Fibroblast of the conjunctiva (primary cell): ENCODE data around the gene NKD2.
"Not testable (repeated sequence)": the region's sequence is repeated elsewhere in the genome, so short reads cannot be mapped to it uniquely, and the experiment has no call there.

Experiments used
- DNase-seq: peaks from one replicate; pipeline ENCODE4 v3.0.0-alpha.2; 2010; ENCODE audit warnings: low read depth

The NKD2 gene

DNA sequence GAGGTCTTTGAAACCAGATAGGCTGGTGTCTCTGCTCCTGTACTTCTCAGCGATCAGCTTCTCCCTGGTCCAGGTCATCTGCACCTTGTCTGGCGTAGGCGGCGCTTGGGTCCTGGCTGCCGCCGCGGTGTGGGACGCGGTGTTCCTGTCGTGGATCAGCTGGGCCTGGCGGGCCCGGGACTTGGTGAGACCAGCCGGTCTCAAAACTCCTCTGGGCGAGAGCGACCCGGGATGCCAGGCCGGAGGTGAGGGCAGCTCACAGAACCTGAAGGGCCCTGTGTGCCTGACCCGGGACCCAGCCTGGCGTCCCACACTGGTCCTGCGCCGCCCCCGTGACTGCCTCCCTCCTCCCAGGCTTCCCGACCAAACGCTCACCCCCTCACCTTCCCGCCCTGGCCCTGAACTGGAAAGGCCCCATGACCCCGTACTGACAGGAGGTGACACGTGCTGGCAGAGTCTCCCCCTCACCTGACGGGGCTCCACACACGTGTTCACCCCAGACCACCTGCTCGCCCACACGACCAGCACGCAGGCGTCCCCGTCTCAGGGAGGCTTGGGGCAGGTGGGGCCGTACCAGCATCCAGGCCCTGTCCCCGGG lies 49.0 kb downstream of the NKD2 start:
- DNase-seq, result no peak

DNA sequence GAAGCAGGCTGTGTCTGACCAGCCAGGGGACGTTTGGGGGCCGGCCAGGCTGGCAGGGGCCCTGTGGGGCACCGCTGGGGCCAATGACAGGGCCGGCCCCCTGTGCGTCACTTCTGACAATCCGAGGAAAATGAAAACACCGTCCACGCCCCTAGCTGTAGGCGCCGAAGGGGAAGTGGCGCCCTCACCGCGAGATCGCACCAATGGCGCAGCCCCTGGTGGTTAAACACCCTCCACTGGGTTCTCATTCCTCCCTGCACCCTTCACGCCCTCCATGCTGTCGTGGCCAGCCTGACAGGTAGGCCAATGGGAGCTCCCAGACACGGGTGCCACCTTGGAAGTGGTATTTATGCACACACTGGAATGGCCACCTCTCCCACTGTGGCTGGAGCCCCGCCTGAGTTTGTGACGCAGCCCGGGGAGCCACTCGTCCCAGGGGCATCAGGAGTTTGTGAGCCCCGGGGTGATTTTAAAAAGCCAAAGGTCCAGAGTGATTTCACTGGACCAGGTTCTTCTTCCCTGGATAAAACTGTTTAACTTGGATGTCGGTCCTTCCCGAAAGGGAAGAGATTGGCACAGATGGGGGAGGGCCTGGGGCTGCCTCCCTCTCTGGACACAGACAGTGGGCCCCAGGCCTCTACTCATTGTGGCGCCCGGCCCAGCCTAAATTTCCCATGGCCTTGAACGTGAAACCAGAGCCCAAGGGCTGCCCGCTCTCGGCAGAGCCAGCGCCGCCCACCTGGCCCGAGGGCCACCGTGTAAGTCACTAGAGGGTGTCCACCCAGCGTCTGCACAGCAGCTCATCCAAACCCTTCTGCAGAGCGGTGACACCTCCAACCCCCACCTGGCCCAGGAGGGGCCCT lies 49.7 kb downstream of the NKD2 start:
- no peak for DNase-seq

DNA sequence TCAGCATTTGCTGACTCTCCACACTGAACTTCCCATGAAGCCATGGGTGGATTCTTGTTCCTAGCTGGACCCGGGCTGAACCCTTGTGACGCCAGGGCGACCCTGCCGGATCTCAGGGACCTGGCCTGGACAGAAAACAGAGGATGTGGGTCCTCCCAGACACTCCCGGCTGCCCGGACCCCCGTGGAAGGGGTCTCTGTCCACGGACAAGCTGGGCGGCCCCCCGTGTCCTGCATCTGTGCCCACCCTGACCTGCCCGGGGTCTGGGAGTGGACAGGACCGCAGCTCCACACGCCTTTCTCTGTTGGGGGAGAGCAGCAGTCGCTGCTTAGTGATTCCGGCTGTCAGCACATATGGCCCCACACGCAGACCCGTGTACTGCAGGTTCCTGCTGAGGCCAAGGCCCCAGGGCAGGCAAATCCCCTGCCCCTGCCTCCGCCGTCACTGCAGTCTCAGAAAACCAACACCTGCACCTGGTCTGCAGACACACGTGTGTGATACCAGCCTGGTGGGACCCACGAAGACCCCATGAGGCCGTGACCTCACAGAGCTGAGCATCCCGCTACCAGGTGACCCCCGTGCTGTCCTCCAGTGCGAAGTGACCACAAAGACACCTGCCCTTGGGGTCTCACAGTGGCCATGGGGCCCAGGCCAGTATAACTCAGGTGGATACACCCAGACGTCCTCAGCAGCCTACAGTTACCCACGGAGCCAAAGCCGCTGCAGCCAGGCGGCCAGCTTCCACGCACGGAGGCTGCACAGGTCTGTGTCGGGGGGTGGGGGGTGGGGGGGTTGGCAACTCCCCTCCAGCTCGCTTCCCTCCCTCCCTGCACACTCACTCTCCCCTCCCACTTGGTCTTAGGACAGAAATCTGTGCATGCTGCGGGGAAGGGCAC lies 50.6 kb downstream of the NKD2 start:
- DNase-seq, result no peak

DNA sequence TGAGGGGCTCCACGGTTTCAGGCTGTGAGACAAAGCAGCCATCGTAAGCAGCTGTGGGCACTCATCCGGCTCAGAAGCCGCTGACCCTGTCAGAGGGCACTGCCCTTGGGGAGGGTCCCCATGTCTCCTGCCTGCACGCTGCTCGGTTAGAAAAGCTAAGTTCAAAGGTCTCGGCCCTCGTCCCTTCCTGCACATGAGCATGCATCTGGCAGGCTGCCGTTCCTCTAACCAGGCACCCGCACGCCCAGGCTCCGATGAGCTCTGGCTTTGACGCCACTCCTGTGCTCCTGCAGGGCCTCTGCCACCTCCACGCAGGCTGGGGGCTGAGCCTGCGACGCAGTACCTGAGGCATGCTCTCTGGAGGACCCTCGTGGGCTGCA lies 51.3 kb downstream of the NKD2 start:
- no peak for DNase-seq

DNA sequence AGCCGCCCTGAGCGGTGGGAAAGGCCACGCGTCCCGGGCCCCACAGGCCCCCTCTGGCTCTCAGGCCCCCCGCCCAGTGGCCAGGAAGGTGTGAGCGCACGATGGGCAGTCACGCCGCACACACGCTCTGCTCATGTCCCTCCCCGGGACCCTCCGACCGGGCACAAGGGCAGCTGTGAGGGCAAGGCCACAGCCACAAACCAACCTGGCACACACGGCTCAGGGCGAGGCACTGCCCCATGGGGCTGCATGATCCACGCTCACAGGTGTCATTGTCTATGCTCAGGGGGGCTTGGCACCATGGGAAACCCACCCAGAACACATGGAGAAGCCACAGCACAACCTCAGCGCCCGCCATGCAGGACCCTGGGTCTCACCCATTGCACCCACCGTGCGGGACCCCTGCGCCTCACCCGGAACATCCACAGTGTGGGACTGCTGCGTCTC lies 52.0 kb downstream of the NKD2 start:
- DNase-seq, result no peak

DNA sequence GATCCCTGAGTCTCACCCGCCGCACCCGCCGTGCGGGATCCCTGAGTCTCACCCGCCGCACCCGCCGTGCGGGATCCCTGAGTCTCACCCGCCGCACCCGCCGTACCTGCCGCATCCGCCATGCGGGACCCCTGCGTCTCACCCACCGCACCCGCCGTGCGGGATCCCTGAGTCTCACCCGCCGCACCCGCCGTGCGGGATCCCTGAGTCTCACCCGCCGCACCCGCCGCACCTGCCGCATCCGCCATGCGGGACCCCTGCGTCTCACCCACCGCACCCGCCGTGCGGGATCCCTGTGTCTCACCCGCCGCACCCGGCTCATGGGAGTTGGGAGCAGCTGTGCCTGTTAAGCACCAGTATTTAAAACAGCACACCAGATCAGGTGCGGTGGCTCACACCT lies 52.7 kb downstream of the NKD2 start:
- DNase-seq, result not testable (repeated sequence)

DNA sequence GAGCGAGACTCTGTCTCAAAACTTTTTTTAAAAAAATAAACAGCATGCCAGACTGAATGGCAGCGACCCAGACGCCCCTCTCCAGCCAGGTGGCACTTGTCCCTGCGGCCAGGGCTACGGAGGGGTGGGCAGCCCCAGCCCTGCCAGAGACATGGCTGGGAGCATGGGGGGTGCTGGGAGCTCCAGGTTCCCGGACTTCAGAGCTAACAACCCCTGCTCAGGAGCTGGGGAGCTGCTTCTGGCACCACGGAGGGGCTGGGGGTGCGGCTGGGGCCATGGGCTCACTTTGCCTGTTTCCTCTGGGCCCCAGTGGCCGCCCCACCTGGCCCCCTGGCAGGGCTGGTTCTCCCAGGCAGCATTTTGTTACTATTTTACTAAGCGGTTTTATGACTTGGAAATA lies 53.3 kb downstream of the NKD2 start:
- no peak for DNase-seq

DNA sequence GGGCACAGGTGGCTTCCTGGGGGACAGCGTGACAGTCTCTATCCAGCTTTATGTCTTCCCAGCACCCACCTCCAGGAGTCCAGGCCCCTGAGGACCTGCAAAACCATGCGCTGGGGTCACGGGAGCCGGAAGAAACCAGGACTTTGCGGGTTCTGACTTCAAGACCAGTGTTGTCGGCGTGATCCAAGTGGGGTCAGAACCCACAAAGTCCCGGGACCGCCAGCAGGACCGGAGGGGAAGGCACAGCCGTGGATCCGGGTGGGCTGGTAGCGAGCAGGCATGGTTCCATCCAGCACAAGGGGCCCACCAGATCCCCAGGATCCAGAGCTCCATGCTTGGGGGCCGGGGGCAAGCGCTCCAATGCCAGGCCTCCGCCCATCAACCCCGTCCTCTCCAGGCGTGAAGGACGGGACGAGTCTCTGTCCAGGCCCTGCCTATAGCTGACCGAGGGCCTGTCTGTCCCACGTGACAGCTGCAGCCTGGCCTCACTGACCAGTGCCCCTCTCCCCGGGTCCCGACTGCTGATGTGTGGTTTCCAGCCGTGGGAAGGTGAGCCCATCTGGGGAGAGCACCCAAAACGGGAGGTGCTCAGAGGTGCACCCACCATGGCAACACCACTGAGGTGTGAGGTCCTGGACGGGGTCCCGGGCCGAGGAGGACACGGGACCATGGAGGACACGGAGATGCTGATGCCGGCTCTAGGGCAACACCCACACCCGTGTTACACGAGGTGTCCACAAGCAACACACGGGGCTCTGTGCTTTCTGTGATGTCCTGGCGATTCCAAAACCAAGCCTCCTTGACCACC lies 54.4 kb downstream of the NKD2 start:
- no peak for DNase-seq

DNA sequence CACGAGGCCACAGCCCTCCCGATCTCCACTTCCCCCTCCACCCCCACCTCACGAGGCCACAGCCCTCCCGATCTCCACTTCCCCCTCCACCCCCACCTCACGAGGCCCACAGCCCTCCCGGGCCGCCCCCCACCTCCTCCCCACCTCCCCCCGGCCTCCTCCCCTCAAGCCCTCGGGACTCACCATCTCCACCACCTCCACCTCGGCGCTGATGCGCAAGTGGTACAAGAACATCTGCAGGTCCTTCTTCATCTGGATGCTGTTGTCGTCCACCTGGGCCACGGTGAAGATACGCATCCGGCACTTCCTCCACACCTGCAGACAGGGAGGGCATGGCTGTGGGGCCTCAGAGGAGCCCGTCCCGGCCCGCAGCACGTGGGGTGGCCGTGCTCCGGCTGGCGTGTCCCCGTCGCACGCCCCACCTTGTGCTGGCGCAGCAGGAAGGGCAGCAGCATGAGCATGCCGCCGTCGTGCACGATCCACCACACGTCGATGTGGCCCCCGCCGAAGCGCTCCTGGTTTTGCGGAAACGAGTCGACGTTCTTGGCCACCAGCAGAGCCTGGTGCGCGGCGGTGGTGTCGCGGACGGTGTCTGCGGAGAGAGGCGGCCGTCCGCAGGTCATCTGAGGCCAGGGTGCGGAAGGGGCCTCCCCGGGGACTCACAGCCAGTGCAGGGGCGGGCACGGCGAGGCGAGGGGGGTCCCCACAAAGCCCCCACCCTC lies 55.2 kb downstream of the NKD2 start:
- no peak for DNase-seq

DNA sequence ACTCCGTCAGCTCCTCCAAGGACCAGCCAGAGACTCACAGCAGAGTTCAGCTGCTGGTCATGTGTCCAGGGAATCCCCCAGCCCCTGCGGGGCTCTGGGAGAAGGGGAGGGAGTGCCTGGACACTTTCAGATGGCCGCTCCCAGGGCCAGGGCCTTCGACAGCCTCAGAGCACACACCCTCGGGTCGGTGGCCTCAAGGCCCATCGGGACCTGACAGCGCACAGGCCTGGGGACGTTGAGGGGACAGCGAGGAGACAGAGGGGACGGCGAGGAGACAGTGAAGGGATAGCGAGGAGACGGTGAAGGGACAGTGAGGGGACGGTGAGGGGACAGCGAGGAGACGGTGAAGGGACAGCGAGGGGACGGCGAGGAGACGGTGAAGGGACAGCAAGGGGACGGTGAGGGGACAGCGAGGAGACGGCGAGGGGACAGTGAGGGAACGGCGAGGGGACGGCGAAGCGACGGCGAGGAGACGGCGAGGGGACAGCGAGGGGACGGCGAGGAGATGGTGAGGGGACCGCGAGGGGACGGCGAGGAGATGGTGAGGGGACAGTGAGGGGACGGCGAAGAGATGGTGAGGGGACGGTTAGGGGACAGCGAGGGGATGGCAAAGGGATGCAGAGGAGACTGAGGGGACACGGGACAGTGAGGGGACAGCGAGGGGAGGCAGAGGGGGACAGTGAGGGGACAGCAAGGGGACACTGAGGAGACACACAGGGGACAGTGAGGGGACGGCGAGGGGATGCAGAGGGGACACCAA lies 56.0 kb downstream of the NKD2 start:
- no peak for DNase-seq

DNA sequence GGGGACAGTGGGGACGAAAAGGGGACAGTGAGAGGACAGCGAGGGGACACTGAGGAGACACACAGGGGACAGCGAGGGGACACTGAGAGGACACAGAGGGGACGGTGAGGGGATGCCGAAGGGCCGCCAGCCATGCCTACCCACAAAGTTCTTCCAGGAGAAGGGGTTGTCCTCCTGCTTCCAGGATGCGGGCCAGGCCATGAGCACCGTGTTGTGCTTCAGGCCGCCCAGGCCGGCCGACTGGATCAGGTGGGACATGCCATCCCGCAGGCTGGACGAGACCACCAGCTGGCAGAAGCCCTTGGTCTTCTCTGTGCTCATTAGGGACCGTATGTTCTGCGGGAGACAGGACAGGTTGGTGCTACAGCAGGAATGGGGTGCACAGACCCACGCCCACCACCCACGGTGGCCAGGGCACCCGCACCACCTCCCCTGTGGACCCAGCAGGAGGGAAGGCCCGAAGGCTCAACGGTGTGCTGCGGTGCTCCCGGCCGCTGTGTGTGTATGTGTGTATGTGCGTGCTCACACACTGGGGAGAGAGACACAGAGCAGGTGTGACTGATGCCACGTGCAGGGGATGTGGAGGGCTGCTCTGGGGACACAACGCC lies 56.6 kb downstream of the NKD2 start:
- no peak for DNase-seq

DNA sequence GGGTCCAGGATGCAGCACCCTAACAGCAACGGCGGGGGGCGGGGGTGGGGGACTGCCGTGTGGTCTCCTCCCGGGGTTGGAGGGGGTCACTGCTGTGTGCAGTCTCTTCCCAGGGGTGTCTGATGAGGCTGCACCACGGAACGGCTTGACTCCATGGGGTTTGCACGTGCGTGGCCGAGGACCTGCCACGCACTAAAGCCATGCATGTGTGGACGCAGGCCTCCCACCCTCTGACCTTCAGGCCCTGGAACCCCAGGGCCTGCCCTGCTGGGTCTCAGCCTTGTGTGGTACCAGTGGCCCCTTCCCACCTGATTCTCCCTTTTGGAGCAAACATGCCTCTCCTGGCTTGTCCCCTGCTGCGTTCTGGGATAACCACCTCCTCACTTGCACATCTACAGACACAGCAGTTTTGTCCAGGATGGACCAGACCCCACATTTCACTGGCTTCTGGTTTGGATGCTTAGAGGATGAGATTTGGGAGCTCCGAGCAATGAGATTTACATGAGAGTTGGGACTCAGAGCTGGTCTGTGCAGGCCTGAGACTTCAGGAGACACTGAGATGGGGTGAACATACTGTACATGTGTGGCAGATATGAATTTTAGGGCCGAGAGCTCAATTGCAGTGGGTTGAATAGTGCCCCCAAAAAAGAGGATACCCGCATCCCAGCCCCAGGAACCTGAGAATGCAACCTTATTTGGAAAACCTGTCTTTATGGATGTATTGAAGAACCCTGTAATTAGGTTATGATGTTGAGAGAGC lies 57.5 kb downstream of the NKD2 start:
- DNase-seq, result no peak

DNA sequence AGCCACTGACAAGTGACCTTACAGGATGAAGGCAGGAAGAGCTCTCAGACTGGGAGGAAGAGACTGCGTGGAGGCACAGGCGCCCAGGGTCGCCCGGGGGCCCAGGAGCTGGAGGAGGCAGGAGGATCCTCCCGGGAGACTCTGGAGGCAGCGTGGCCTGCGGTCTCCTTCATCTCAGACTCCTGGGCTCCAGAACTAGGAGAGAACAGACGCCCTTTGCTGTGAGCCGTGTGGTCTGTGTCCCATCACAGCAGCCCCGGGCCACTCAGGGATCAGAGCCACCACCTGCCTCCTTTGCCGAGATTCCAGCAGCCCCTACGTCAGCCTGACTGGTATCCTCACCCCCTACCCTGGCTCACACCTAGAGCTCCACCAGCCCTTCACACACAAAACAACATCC lies 58.1 kb downstream of the NKD2 start:
- no peak for DNase-seq

DNA sequence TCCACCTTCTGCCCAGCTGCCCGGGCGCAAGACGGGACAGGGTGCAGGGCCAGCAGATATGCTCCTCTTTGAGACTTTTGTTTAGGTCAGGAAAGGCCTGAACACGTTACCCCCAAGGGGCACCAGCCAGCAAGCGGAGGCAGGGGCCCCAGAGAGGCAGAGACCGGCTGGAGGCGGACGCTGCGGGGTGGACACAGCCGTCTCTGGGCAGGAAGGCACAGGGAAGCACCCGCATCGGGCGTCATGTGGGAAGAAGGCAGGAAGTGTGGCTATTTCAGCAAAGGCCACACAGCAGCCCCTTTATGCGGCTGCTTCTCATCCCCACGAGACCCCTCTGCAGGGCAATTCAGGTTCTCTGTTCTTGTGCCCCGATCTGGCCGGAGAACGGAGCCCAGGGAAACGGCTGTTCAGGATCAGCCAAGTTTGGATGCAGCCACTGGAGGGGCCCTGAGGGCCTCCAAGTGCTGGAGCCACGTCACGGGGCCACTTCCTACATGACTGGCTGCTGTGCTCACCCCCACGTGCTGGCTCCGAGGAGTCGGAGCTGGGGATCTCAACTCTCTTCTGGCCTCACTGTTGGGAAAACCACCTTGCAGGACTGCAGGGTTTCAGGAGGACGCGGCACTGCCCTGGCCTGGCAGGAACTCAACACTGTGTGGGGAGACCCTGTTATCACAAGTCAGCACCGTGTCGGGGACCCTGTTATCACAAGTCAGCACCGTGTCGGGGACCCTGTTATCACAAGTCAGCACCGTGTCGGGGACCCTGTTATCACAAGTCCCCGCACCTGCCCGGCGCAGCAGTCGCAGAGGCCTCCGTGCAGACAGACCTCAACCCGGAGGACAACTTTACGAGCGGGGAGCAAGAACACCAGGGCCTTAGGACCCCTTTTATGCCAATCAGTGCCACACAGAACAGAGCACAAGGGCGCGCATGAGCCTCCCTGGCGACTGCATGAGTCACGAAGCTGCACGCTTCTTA lies 58.8 kb downstream of the NKD2 start:
- DNase-seq, result no peak

DNA sequence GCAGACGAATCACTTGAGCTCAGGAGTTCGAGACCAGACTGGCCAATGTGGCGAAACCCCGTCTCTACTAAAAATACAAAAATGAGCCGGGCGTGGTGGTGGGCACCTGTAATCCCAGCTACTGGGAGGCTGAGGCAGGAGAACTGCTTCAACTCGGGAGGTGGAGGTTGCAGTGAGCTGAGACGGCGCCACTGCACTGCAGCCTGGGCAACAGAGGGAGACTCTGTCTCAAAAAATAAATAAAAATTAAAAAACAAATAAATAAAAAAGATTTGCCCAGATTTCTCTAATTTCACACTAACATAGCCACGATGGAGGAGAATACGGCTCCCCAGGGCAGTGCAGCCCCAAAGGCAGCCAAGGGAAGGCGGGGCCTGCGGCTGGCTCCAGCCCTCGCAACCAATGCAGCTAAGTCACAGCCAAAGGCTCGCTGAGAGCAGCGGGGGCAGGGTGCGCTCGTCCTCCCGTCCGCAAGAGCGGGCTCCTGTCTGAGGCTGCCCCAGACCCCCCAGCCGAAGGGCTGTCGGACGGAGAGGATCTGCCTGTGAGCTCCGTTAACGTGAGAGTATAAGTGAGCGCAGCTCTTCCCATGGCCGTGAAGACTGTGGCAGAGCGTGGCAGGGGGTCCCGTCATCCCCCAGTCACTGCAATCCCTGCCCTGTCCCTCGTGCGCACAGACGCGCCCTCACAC lies 59.7 kb downstream of the NKD2 start:
- DNase-seq, result no peak

DNA sequence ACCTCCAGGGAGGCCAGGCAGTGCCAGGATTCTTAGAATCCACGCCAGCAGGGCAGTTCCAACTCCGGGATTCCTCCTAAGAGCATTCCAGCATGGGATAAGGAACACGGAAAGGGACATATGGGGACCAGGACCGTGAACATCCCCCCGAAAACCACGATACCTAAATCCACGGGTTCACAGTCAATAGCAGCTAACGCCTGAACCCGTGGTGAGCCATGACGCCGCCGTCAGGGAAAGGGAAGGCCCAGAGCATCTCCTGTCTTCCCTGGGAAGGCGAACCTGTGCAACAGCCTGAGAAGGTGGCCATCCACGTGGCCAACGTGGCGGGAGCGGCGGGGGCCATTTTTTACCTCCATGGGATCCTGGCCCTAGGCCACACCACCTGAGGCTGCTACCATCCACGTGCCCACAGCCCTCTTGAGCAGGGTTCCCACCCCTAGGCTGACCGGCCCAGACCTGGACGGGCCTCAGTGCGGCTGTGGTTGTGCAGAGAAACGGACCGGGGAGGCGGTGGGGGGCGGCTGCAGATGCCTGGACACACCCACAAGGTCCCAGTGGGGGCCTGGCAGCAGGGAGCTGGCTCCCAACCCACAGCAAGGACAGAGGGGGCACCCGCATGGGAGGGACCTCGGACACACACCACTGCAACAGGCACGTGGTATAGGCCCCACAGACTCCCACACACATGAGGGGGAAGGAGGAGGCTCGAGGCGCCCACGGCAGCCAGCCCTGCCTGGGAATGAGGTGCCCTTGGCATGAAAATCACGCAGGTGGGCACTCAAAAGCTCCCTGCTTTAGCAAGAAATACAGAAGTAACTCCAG lies 60.5 kb downstream of the NKD2 start:
- no peak for DNase-seq

DNA sequence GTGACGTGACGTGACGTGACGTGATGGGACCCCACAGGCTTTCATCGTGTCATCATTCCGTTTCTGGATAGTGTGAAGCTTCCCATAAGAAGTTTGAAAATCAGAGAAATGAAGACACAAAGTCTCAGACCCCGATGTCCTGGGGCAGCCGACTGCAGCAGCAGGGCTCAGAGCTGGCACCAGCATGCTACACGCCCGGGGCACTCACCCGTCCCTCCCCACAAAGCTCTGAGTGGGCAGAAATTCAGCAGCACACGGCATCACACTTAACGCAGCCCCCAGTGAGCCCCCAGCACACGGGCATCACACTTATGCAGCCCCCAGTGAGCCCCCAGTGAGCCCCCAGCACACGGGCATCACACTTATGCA lies 61.1 kb downstream of the NKD2 start:
- DNase-seq, result no peak
